Fibroblast of pulmonary artery (primary cell): ENCODE measurements around the gene LRRC53.

Source experiments
- DNase-seq: peaks from one replicate; pipeline ENCODE4 v3.0.0-alpha.2; 2010; ENCODE audit warnings: low read depth
- H3K4me3 ChIP-seq: replicated peaks from 2 replicates; pipeline ENCODE4 v1.5.1; 2011; ENCODE audit warnings: low read depth, mild to moderate bottlenecking, control low read depth, low read length, moderate library complexity
- CTCF ChIP-seq: IDR thresholded peaks from 2 replicates; pipeline ENCODE4 v1.5.1; 2011; ENCODE audit warnings: mild to moderate bottlenecking, control low read depth, low read length, inconsistent platforms; ENCODE audit errors: missing control alignments

LRRC53 gene

DNA sequence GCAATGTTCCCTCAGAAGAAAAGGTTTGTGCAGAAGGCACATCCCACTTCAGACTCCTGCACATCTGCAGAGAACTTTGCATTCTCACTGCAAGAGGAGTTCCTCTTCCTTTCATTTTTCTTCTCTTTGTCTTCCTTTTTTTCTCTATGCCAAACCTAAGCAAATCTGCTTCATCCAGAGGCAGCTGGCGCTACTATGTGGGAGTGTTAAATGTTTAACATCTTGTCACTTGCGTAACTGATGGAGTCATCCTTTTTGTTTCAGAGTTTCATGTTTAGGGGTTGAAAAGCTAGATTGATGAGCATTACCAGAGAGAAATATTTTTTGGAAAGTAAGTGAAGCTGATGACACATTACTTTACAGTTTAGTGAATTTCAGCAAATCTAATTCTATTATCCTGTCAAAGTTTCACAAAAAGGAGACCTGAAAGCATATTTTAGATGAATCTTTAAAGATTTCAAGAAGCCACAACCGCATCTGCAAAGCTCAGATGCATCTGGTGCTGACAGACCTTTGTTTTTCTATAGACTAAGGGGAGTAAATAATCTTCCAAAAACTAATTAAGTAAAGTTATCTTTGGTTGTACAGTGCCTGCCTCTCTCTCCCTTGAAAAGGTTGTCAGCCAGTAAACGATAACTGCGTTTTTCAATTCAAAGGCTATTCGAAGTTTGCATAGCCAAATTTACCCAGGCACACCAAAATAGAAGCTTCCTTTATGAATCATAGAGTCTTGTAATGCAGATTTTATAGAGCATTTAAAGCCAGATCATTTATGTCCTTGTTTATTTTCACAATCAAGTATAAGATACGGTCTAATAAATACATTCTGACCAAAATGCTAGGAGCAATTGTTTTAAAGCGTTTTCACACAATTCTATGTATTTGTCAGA lies 1.2 kb upstream of the LRRC53 start:
- DNase-seq, result no peak
- TF ChIP-seq CTCF, result no peak
- H3K4me3 ChIP-seq, result no peak overlapping the region

GRCh38 chr1:74508449-74508848 lies 4.0 kb downstream of the LRRC53 start:
- no peak for DNase-seq

GRCh38 chr1:74505928-74506710 lies 6.3 kb downstream of the LRRC53 start:
- H3K4me3 ChIP-seq, result no peak overlapping the region
- no peak for DNase-seq
- no peak for TF ChIP-seq CTCF

More at GRCh38 chr1:74508449-74508848, 4.0 kb downstream of the LRRC53 start:
- no peak for TF ChIP-seq CTCF
- H3K4me3 ChIP-seq, result no peak overlapping the region

- no peak for DNase-seq
- no peak for TF ChIP-seq CTCF
- no peak overlapping the region for H3K4me3 ChIP-seq
These were observed 7.4 kb downstream of the LRRC53 start for GRCh38 chr1:74504933-74505512.

- peak; percentile 42 for DNase-seq
These were observed 8.1 kb downstream of the LRRC53 start for GRCh38 chr1:74504125-74504932.

More at GRCh38 chr1:74504125-74504932, 8.1 kb downstream of the LRRC53 start:
- no peak overlapping the region for H3K4me3 ChIP-seq
- peak; percentile 80 for TF ChIP-seq CTCF
